RPMI7951 (cell line): ENCODE measurements around the gene DAGLA. TPM values are rescaled to one million over a fixed set of nuclear protein-coding genes. Genes with fewer than 3 reads are reported as not detected.
"Not testable (repeated sequence)": the region's sequence is repeated elsewhere in the genome, so short reads cannot be mapped to it uniquely, and the experiment has no call there.

Experiments used
- DNase-seq: peaks from one replicate; pipeline ENCODE4 v3.0.0-alpha.2; 2012; ENCODE audit warnings: low read depth
- total RNA-seq: library from RNA; depleted of rRNA; stranded (reverse); fragments of >200 nt; shearing (Covaris generic); gene quantifications from 2 replicates; pipeline ENCODE4 v1.2.3, GENCODE V29; 2014; rRNA removed

Gene DAGLA
- 0.78 and 0.96 TPM in 2 replicates for total RNA-seq

- peak; percentile 59 for DNase-seq
Observed at GRCh38 chr11:61679893-61680621, at the start of gene DAGLA. DAGLA (plus strand) TSS chr11:61680391; CDS start chr11:61720156, 39,765 bp downstream.

- DNase-seq = no peak
Observed at GRCh38 chr11:61632096-61632495, 48.1 kb upstream of the DAGLA start.

GRCh38 chr11:61635304-61635703, 44.9 kb upstream of the DAGLA start:
- no peak for DNase-seq

GRCh38 chr11:61635787-61636186, 44.4 kb upstream of the DAGLA start:
- DNase-seq = no peak

- no peak for DNase-seq
Observed at GRCh38 chr11:61636676-61637075, 43.5 kb upstream of the DAGLA start.

- no peak for DNase-seq
Observed at GRCh38 chr11:61637277-61637676, 42.9 kb upstream of the DAGLA start.

- no peak for DNase-seq
Observed at GRCh38 chr11:61639816-61640443, 40.3 kb upstream of the DAGLA start.

GRCh38 chr11:61642162-61642561, 38.0 kb upstream of the DAGLA start:
- no peak for DNase-seq

- DNase-seq = no peak
Observed at GRCh38 chr11:61645179-61645868, 34.9 kb upstream of the DAGLA start.

- DNase-seq = no peak
Observed at GRCh38 chr11:61647529-61647928, 32.7 kb upstream of the DAGLA start.

GRCh38 chr11:61650781-61651571, 29.2 kb upstream of the DAGLA start:
- no peak for DNase-seq

- DNase-seq = no peak
Observed at GRCh38 chr11:61652135-61652534, 28.1 kb upstream of the DAGLA start.

- no peak for DNase-seq
Observed at GRCh38 chr11:61654397-61654829, 25.8 kb upstream of the DAGLA start.

- not testable (repeated sequence) for DNase-seq
Observed at GRCh38 chr11:61655266-61656159, 24.7 kb upstream of the DAGLA start.

GRCh38 chr11:61656347-61657077, 23.7 kb upstream of the DAGLA start:
- no peak for DNase-seq

- DNase-seq = peak; percentile 52
Observed at GRCh38 chr11:61657566-61658290, 22.5 kb upstream of the DAGLA start.

- no peak for DNase-seq
Observed at GRCh38 chr11:61659413-61660196, 20.6 kb upstream of the DAGLA start.

- not testable (repeated sequence) for DNase-seq
Observed at GRCh38 chr11:61660997-61661396, 19.2 kb upstream of the DAGLA start.
